Neural crest cell (in vitro differentiated cells): ENCODE results near the gene C9orf85. TPM values are rescaled to one million over a fixed set of nuclear protein-coding genes. Genes with fewer than 3 reads are reported as not detected.

Experiments used
- DNase-seq: peaks from one replicate; pipeline ENCODE4 v3.0.0; 2021; ENCODE audit warnings: low read depth, mixed read lengths, low spot score
- H3K27ac Mint-ChIP-seq: one replicate; pipeline ENCODE4 v1.8.0; 2021; ENCODE audit warnings: mild to moderate bottlenecking, mixed read lengths; ENCODE audit not compliant: unreplicated experiment
- H3K27me3 Mint-ChIP-seq: 2 replicates; pipeline ENCODE4 v1.8.0; 2021; ENCODE audit warnings: low read depth, mild to moderate bottlenecking, mixed read lengths
- H3K36me3 Mint-ChIP-seq: 2 replicates; pipeline ENCODE4 v1.8.0; 2021; ENCODE audit warnings: low read depth, mild to moderate bottlenecking, mixed read lengths
- H3K4me1 Mint-ChIP-seq: 2 replicates; pipeline ENCODE4 v1.8.0; 2021; ENCODE audit warnings: mixed read lengths
- H3K4me3 Mint-ChIP-seq: one replicate; pipeline ENCODE4 v1.8.0; 2021; ENCODE audit warnings: mild to moderate bottlenecking, mixed read lengths
- H3K9me3 Mint-ChIP-seq: 2 replicates; pipeline ENCODE4 v1.8.0; 2021; ENCODE audit warnings: mixed read lengths
- total RNA-seq: library from RNA; stranded (reverse); gene quantifications from 2 replicates; pipeline ENCODE4 v1.2.1, GENCODE V29; 2021
- TF ChIP-seq, protein P1 (sequence below): fragments of 200-600 bp; sonication (generic); conservative IDR thresholded peaks from 2 replicates; pipeline ENCODE4 v1.5.0; 2021; ENCODE audit warnings: antibody characterized with exemption, mild to moderate bottlenecking

The C9orf85 gene
- total RNA-seq, 1 donor from 2014 or later = 13.4 TPM

DNA sequence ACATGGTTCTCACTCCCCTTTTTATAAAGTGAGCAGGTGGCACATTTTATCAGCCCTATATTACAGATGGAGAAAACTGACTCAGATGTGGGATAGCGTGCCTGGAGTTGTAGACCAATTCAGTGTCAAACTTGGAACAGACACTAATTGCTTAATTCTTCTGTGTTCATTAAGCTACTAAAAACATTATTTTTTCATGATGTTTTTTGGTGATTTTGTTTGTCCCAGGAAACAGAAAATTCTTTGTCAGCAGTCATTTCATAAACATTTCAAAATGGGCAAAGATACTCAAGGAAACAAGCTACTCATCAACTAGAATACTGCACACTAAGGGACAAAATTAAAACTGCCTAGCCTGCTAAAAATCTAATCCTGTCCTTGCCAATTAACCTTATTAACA, 2.6 kb upstream of the C9orf85 start:
- Mint-ChIP-seq H3K9me3 (no peaks in the 10 kb centered on the region), H3K27ac (peak overlapping the region; percentile 98), H3K4me1 (peaks cover 60% of the 10 kb centered on the region), H3K4me3 (peak overlapping the region; percentile 98), H3K27me3 (no peaks in the 10 kb centered on the region), H3K36me3 (no peaks in the 10 kb centered on the region)
- DNase-seq = no peak
- TF ChIP-seq, protein P1, sequence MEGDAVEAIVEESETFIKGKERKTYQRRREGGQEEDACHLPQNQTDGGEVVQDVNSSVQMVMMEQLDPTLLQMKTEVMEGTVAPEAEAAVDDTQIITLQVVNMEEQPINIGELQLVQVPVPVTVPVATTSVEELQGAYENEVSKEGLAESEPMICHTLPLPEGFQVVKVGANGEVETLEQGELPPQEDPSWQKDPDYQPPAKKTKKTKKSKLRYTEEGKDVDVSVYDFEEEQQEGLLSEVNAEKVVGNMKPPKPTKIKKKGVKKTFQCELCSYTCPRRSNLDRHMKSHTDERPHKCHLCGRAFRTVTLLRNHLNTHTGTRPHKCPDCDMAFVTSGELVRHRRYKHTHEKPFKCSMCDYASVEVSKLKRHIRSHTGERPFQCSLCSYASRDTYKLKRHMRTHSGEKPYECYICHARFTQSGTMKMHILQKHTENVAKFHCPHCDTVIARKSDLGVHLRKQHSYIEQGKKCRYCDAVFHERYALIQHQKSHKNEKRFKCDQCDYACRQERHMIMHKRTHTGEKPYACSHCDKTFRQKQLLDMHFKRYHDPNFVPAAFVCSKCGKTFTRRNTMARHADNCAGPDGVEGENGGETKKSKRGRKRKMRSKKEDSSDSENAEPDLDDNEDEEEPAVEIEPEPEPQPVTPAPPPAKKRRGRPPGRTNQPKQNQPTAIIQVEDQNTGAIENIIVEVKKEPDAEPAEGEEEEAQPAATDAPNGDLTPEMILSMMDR = no peak

GRCh38 chr9:71909887-71910649, 1.4 kb upstream of the C9orf85 start:
- DNase-seq = peak; percentile 66
- TF ChIP-seq, protein P1 = no peak
- Mint-ChIP-seq H3K9me3 (no peaks in the 10 kb centered on the region), H3K27ac (peak overlapping the region; percentile 98), H3K4me3 (peak overlapping the region; percentile 98), H3K4me1 (peaks cover 56% of the 10 kb centered on the region), H3K36me3 (no peaks in the 10 kb centered on the region), H3K27me3 (no peaks in the 10 kb centered on the region)

GRCh38 chr9:71910650-71911060, 784 bp upstream of the C9orf85 start:
- Mint-ChIP-seq H3K27ac (peak overlapping the region; percentile 99), H3K4me3 (peak overlapping the region; percentile 100), H3K27me3 (no peaks in the 10 kb centered on the region), H3K4me1 (peaks cover 56% of the 10 kb centered on the region), H3K9me3 (no peaks in the 10 kb centered on the region), H3K36me3 (no peaks in the 10 kb centered on the region)
- no peak for DNase-seq
- TF ChIP-seq, protein P1 = no peak

DNA sequence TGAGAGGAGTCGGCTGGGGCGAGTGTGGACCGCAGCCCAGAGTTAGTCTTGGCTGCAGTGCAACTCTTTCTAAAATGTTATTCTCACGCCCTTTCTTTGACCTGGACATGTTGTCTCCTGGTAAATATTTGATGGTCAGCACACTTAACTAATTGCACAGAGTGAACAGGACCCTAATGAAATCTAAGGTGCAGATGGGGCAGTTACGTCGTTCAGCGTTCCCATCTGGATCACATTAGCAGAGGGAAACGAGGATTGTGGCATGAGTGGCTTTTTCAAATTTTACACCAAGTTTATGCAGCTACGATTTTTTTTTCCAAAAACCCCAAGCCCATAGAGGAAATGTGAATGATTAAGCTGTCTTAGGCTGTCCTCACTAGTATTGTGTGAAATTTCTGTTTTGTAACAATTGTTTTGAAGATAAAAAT, 483 bp downstream of the C9orf85 start:
- Mint-ChIP-seq H3K9me3 (no peaks in the 10 kb centered on the region), H3K27ac (peak overlapping the region; percentile 96), H3K4me3 (peak overlapping the region; percentile 100), H3K27me3 (no peaks in the 10 kb centered on the region), H3K36me3 (no peaks in the 10 kb centered on the region), H3K4me1 (peaks cover 55% of the 10 kb centered on the region)
- no peak for DNase-seq
- TF ChIP-seq, protein P1 = no peak

DNA sequence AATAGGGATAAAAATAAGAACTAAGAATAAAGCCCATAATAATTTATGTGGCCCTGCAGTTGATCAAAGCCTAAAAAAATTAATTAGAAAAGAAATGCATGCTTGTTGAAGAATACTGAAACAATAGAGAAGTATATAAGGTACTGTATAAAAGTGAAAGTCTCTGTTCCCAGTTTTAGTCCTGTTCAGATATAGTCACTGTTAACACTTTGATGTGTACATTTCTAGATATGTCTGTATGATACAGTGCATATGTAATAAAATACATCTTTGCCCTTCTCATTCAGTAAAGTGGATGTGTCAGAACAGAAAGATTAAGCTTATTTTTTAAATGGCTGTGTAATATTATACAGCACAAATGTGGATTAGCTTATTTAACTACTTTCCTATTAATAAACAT, 4.1 kb downstream of the C9orf85 start:
- H3K4me1 Mint-ChIP-seq = peaks cover 31% of the 10 kb centered on the region
- TF ChIP-seq, protein P1 = no peak
- no peak overlapping the region for H3K27ac Mint-ChIP-seq

More for the DNA sequence above, 4.1 kb downstream of the C9orf85 start:
- Mint-ChIP-seq H3K4me3 (no peak overlapping the region), H3K27me3 (no peaks in the 10 kb centered on the region), H3K36me3 (peaks cover 11% of the 10 kb centered on the region), H3K9me3 (peaks cover 3% of the 10 kb centered on the region)
- DNase-seq = no peak
